Measurements from ENCODE around the gene C14orf132. TPM values are rescaled to one million over a fixed set of nuclear protein-coding genes. Genes with fewer than 3 reads are reported as not detected.

Gene C14orf132
- polyA plus RNA-seq, 1 donor (not counting 4 experiments of a cell fraction or from before 2014, with no cell fraction given), result 1.3 TPM

DNA sequence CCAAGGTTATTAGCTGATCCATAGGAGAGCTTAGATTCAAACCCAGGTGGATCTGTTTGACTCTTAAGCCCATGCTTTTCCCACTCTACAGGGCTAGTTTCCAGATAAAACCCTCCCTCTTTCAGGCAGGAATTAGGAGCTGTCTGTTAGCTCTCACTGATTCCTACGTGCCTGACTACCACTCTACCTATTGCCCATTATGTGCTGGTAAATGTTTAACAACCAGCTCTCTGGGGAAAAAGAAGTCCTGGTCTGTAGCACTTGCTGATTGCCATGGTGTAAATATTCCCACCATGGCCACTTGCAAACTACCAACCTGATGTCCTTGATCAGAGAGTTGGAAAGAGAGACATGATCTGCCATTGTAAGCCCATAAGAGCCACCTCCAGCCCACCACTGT lies 100.0 kb downstream of the C14orf132 start:
- TF ChIP-seq, protein P1, sequence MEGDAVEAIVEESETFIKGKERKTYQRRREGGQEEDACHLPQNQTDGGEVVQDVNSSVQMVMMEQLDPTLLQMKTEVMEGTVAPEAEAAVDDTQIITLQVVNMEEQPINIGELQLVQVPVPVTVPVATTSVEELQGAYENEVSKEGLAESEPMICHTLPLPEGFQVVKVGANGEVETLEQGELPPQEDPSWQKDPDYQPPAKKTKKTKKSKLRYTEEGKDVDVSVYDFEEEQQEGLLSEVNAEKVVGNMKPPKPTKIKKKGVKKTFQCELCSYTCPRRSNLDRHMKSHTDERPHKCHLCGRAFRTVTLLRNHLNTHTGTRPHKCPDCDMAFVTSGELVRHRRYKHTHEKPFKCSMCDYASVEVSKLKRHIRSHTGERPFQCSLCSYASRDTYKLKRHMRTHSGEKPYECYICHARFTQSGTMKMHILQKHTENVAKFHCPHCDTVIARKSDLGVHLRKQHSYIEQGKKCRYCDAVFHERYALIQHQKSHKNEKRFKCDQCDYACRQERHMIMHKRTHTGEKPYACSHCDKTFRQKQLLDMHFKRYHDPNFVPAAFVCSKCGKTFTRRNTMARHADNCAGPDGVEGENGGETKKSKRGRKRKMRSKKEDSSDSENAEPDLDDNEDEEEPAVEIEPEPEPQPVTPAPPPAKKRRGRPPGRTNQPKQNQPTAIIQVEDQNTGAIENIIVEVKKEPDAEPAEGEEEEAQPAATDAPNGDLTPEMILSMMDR (optimal IDR thresholded peaks at IDR 0.05 in 1 of 3, IDR thresholded peaks at IDR 0.05 in 1 of 3, conservative IDR thresholded peaks at IDR 0.05 in 1 of 3; ENCODE audit: extremely low read depth in 1 of 3, insufficient read depth in 2 of 3, low read length in 3 of 3), result no peak
- no peak for TF ChIP-seq EZH2 (IDR thresholded peaks at IDR 0.05; ENCODE audit: low read length)
- H3K9me1 ChIP-seq (ENCODE audit: control insufficient read depth, extremely low read depth, insufficient read depth, low read length), result no peaks in the 10 kb centered on the region
- no peak overlapping the region for H3K4me2 ChIP-seq (ENCODE audit: control insufficient read depth, extremely low read depth, insufficient read depth, low read depth, low read length)
- H3K4me1 ChIP-seq (ENCODE audit: control insufficient read depth, extremely low read depth, insufficient read depth, low read length), result no peaks in the 10 kb centered on the region
- DNase-seq (ENCODE audit: low read depth, low spot score) (no peak), FAIRE-seq (no peak)
- no peaks in the 10 kb centered on the region for H3K9me3 ChIP-seq (ENCODE audit: control insufficient read depth, low read depth, low read length)
- H2AFZ ChIP-seq (ENCODE audit: control insufficient read depth, low read length), result no peak overlapping the region
- no peaks in the 10 kb centered on the region for H3K36me3 ChIP-seq (ENCODE audit: control insufficient read depth in 2 of 2, extremely low read depth in 1 of 2, insufficient read depth in 2 of 2, low read length in 2 of 2)
- no peak overlapping the region for H3K27ac ChIP-seq (ENCODE audit: control insufficient read depth, insufficient read depth, low read length)
- H3K4me3 ChIP-seq (ENCODE audit: control insufficient read depth in 2 of 3, extremely low read depth in 1 of 3, insufficient read depth in 2 of 3, low read depth in 1 of 3, low read length in 3 of 3), result no peak overlapping the region
- H3K79me2 ChIP-seq (ENCODE audit: control insufficient read depth, insufficient read depth, low read length), result no peaks in the 10 kb centered on the region
- H3K27me3 ChIP-seq (ENCODE audit: control insufficient read depth, extremely low read depth, insufficient read depth, low read length), result no peaks in the 10 kb centered on the region
- no peaks in the 10 kb centered on the region for H4K20me1 ChIP-seq (ENCODE audit: control insufficient read depth, extremely low read depth, insufficient read depth, low read length)
- no peak overlapping the region for H3K9ac ChIP-seq (ENCODE audit: control insufficient read depth, extremely low read depth, insufficient read depth, low read length)
- dilution Hi-C loops (cut with MboI; ENCODE audit: extremely low pct_ligation_motif_present, low sequenced_read_pairs), result no loop called here

DNA sequence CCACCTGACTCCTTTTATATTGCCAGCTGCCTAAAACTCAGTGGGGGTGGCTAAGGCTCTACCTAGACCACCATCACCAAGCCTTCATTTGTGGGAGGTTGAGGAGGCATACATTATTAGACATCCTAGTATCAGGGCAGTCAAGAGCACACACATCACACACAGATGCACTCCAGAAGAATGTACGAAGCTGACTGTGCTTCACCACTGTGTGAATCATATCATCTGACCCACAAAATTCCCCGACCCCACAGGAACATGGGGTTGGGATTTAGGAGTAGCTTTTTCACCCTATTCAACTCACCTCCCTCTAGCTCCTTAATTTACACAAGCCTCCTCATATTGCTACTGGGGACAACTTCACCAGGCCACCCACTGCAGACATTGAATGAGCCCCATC lies 100.7 kb downstream of the C14orf132 start:
- FAIRE-seq, result no peak
- DNase-seq (ENCODE audit: low read depth, low spot score), result no peak
- H3K36me3 ChIP-seq (ENCODE audit: control insufficient read depth in 2 of 2, extremely low read depth in 1 of 2, insufficient read depth in 2 of 2, low read length in 2 of 2), result no peaks in the 10 kb centered on the region
- no peak overlapping the region for H3K9ac ChIP-seq (ENCODE audit: control insufficient read depth, extremely low read depth, insufficient read depth, low read length)
- no peaks in the 10 kb centered on the region for H3K4me1 ChIP-seq (ENCODE audit: control insufficient read depth, extremely low read depth, insufficient read depth, low read length)
- H3K4me2 ChIP-seq (ENCODE audit: control insufficient read depth, extremely low read depth, insufficient read depth, low read depth, low read length), result no peak overlapping the region
- H3K9me3 ChIP-seq (ENCODE audit: control insufficient read depth, low read depth, low read length), result no peaks in the 10 kb centered on the region
- no peaks in the 10 kb centered on the region for H3K79me2 ChIP-seq (ENCODE audit: control insufficient read depth, insufficient read depth, low read length)
- no peak overlapping the region for H2AFZ ChIP-seq (ENCODE audit: control insufficient read depth, low read length)
- H3K27me3 ChIP-seq (ENCODE audit: control insufficient read depth, extremely low read depth, insufficient read depth, low read length), result no peaks in the 10 kb centered on the region
- no peak overlapping the region for H3K4me3 ChIP-seq (ENCODE audit: control insufficient read depth in 2 of 3, extremely low read depth in 1 of 3, insufficient read depth in 2 of 3, low read depth in 1 of 3, low read length in 3 of 3)
- TF ChIP-seq, protein P1 (optimal IDR thresholded peaks at IDR 0.05 in 1 of 3, IDR thresholded peaks at IDR 0.05 in 1 of 3, conservative IDR thresholded peaks at IDR 0.05 in 1 of 3; ENCODE audit: extremely low read depth in 1 of 3, insufficient read depth in 2 of 3, low read length in 3 of 3), result no peak
- no peak for TF ChIP-seq EZH2 (IDR thresholded peaks at IDR 0.05; ENCODE audit: low read length)
- no peaks in the 10 kb centered on the region for H3K9me1 ChIP-seq (ENCODE audit: control insufficient read depth, extremely low read depth, insufficient read depth, low read length)
- H3K27ac ChIP-seq (ENCODE audit: control insufficient read depth, insufficient read depth, low read length), result no peak overlapping the region
- no peaks in the 10 kb centered on the region for H4K20me1 ChIP-seq (ENCODE audit: control insufficient read depth, extremely low read depth, insufficient read depth, low read length)
- dilution Hi-C loops (cut with MboI; ENCODE audit: extremely low pct_ligation_motif_present, low sequenced_read_pairs), result no loop called here

Measured in keratinocyte (primary cell).